ENCODE data around the gene CISH. TPM values are rescaled to one million over a fixed set of nuclear protein-coding genes. Genes with fewer than 3 reads are reported as not detected.

The CISH gene
- total and polyA plus RNA-seq, 8 donors = 6.2 to 21.5 (median 11.2) TPM

DNA sequence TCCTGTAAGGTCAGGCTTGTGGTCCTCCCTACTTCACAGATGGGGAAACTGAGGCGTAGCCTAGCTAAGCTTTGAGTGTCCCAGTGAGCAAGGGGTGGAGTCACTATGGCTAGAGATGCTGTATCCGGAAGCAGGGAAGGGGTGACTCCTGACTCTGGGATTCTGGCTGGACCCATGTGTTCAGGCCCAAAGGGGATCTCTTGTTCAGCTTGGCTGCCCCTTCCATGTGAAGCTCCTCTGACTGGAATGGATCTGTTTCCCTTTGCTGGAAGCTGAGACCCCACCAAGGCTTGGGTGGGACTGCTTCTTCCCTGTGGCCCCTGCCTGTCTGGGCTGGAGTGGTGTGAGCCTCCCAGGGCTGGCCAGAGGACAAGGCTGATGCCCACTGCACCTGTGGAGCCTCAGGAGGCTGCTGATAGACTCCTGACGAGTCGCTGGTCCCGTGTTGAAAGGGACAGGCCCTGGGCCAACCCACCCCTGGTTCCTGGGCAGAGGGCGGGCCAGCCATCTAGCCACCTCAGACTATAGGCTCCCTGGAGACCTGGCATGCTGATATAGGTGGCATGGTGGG is 6.4 kb upstream of the CISH start:
- DNase-seq = peak in 3 of 6 donors; percentile 30 to 74 (median 44)

GRCh38 chr3:50617096-50617791 is 5.7 kb upstream of the CISH start, which contains the start of gene MAPKAPK3:
Gene MAPKAPK3, plus strand, starts transcription at chr3:50617151. Its CDS starts 415 bp downstream, at chr3:50617566.
- peak; percentile 19 to 36 (median 22) for ATAC-seq
- DNase-seq = peak in 3 of 6 donors; percentile 51 to 85 (median 76)
- Histone ChIP-seq H3K9me3 (no peaks in the 10 kb centered on the region), H3K4me1 (peaks cover 7 to 21% (median 9%) of the 10 kb centered on the region in 3 donors), H3K36me3 (no peaks in the 10 kb centered on the region), H3K27me3 (no peaks in the 10 kb centered on the region), H3K27ac (peak within 1 kb of the TSS; percentile 89 to 92 (median 92)), H3K4me3 (peak within 1 kb of the TSS; percentile 69 to 90 (median 86))
- no peak for FAIRE-seq
- WGBS, 2 donors = 0 to 1% methylated on average over 37 to 58 of the region's 58 CpGs
- intact Hi-C loops (cut with DNase I) = no loop called here
- TF ChIP-seq, protein P1, sequence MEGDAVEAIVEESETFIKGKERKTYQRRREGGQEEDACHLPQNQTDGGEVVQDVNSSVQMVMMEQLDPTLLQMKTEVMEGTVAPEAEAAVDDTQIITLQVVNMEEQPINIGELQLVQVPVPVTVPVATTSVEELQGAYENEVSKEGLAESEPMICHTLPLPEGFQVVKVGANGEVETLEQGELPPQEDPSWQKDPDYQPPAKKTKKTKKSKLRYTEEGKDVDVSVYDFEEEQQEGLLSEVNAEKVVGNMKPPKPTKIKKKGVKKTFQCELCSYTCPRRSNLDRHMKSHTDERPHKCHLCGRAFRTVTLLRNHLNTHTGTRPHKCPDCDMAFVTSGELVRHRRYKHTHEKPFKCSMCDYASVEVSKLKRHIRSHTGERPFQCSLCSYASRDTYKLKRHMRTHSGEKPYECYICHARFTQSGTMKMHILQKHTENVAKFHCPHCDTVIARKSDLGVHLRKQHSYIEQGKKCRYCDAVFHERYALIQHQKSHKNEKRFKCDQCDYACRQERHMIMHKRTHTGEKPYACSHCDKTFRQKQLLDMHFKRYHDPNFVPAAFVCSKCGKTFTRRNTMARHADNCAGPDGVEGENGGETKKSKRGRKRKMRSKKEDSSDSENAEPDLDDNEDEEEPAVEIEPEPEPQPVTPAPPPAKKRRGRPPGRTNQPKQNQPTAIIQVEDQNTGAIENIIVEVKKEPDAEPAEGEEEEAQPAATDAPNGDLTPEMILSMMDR (IDR thresholded peaks at IDR 0.05) = no peak

More for the DNA sequence above, 6.4 kb upstream of the CISH start:
- ATAC-seq (no peak), FAIRE-seq (no peak)
- peak overlapping the region in 3 of 4 donors; percentile 89 to 92 (median 91) for H3K27ac ChIP-seq
- no peaks in the 10 kb centered on the region for H3K9me3 ChIP-seq
- TF ChIP-seq, protein P1 (IDR thresholded peaks at IDR 0.05) = no peak
- H3K4me1 ChIP-seq = peaks cover 3 to 17% (median 7%) of the 10 kb centered on the region in 3 donors
- no peaks in the 10 kb centered on the region for H3K36me3 ChIP-seq
- no peaks in the 10 kb centered on the region for H3K27me3 ChIP-seq
- 33 to 38% methylated on average over 6 of the region's 6 CpGs for WGBS, 2 donors
- H3K4me3 ChIP-seq = peak overlapping the region; percentile 69 to 90 (median 86)
- intact Hi-C loops (cut with DNase I) = no loop called here

GRCh38 chr3:50616770-50617095 is 5.2 kb upstream of the CISH start:
- Histone ChIP-seq H3K9me3 (no peaks in the 10 kb centered on the region), H3K27ac (peak overlapping the region; percentile 32 to 92 (median 85)), H3K4me1 (peaks cover 7 to 21% (median 10%) of the 10 kb centered on the region in 3 donors), H3K27me3 (no peaks in the 10 kb centered on the region), H3K4me3 (peak overlapping the region; percentile 29 to 90 (median 63)), H3K36me3 (no peaks in the 10 kb centered on the region)
- DNase-seq (peak; percentile 93 to 97 (median 94)), ATAC-seq (peak; percentile 78 to 84 (median 81)), FAIRE-seq (no peak)
- intact Hi-C loops (cut with DNase I) = no loop called here
- TF ChIP-seq, protein P1 (IDR thresholded peaks at IDR 0.05) = no peak
- 0% methylated on average over 21 to 22 of the region's 22 CpGs for WGBS, 2 donors

GRCh38 chr3:50616003-50616769 is 4.6 kb upstream of the CISH start:
- 0 to 1% methylated on average over 24 of the region's 24 CpGs for WGBS, 2 donors
- Histone ChIP-seq H3K27me3 (no peaks in the 10 kb centered on the region), H3K4me3 (peak overlapping the region; percentile 29 to 90 (median 63)), H3K27ac (peak overlapping the region; percentile 32 to 92 (median 85)), H3K9me3 (no peaks in the 10 kb centered on the region), H3K36me3 (no peaks in the 10 kb centered on the region), H3K4me1 (peaks cover 7 to 21% (median 10%) of the 10 kb centered on the region in 3 donors)
- peak; percentile 81 to 93 (median 86) for DNase-seq
- intact Hi-C loops (cut with DNase I) = no loop called here
- FAIRE-seq = no peak
- peak; percentile 63 to 75 (median 68) for ATAC-seq
- TF ChIP-seq, protein P1 (IDR thresholded peaks at IDR 0.05) = peak; percentile 92 to 99 (median 98)

Measured in pancreas (tissue), 10 donors.